DLD1 (cell line): ENCODE data around the gene CWC22.
"Not testable (repeated sequence)": the region's sequence is repeated elsewhere in the genome, so short reads cannot be mapped to it uniquely, and the experiment has no call there.

Experiments used
- in situ Hi-C: cut with HindIII; loops from 2 replicates; pipeline ENCODE4 v1.10.0; 2017; ENCODE audit warnings: low sequenced_read_pairs

The CWC22 gene

DNA sequence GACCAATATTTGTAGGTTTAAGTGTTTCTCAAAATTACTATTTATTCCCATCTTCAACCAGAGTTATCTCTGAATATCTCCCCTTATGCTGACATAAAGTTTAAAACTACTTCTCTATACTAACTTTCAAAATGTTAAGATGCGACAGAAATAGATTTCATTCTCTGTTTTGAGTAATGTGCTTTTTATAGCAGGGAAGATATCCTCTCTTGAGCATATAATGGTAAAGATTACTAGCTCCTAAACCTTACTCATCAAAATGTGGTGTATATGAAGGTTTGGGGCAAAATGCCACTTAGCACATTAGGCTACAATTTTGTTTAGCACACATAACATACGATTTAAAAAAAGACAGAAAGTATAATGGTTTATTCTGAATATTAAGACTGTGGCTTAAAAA, 54.4 kb downstream of the CWC22 start:
- in situ Hi-C loops: no loop called here

DNA sequence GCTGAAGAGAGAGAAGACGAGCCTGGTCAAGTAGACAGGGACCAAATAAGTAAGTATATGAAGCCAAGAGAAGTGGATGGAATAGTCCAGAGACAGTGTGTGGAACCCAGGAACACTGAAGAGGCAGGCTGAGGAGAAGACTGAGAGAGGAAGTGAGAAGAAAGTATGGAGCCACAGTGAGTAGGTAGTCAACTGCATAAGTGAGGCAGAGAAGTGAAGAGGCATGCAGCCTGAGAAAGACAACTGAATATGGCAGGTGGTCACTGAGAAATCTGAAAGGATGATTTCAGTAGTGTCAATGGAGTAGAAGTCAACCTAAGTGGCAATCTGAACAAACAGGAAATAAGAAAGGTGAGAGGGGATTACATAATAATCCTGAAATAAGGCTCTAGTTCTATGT, 55.4 kb downstream of the CWC22 start:
- in situ Hi-C loops: no loop called here

DNA sequence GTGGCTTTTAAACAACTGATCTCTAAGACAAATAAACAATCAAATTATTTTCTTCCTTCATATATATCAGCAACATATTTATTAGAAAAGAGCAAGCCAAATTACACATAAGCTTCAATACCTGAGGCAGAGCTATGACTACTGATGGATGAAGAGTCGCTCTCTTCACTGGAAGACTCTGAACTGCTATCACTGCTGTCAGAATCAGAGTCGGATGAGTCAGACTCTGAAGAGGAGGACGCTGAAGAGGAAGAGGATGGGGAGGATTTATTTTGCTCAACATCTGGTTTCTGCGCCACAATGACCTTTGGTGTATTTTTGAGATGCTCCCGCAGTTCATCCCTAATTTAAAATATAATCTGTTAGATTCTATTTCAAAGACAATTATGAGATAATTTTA, 56.7 kb downstream of the CWC22 start:
- in situ Hi-C loops: no loop called here

DNA sequence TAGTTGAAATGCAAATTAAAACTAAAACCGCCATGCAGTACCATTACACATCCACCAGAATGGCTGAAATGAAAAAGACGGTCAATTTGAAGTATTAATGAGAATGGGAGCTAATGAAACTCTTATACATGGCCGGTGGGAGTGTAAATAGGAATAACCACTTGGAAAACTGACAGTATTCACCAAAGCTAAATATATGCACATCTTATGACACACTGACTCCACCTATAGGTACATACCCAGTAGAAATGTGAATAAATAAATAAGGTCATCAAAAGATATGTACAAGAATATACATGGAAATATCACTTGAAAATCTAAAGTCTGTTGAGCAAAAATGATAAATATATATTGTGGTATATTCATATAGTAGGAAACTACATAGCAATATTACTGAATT, 57.7 kb downstream of the CWC22 start:
- in situ Hi-C loops: no loop called here

DNA sequence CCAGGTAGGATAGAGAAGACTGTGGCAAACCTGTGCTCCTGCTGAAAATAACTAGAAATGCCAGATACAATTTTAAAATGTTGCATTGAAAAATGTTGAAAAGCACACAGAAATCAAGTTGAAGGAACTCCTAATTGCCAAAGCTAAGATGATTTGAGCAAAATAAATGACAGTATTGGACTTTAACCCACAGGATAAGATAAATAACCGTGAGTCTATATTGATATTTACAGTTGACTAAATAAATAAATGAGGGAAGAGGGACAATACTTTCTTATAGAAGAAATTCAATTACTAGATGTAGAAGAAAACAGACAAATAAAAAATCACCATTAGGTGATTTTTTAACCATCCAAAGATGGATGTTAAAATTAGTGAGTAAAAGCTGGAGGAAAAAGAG, 59.0 kb downstream of the CWC22 start:
- in situ Hi-C loops: no loop called here

DNA sequence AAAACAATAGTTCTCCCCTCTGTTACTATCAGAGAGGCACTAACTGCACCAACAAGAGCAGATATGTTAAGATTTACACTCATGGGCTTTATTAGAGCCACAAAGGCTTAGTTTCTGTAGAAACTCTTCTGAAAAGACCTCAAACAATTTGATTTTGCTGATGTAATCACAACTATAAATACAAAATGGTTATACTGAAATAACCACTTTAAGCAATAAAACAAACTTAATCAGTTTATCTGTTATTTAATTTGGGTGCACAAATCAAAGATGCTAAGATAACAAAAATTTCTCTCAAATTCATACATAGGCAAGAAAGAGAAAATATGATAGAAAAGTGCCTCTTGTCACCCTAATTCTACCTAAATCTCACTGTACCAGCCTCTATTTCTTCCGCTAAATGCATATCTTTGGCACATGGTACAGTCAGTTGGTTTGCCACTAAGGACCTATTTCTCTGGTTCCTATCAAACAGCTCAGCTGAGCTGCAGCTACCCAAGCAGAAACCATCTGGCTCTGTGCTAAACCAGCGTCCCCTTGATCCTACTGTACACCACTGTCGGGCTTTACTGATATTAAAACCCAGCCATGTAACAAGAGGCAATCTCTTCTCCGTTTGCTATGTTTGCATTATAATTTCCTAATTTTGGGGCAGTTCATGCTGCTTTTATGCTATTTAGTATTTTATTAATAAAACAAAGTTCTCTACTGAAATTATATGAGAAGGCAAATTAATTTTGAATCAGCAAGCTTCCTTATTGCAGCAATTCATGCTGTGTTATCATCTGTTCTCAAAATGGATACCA, 60.1 kb downstream of the CWC22 start:
- in situ Hi-C loops: no loop called here

DNA sequence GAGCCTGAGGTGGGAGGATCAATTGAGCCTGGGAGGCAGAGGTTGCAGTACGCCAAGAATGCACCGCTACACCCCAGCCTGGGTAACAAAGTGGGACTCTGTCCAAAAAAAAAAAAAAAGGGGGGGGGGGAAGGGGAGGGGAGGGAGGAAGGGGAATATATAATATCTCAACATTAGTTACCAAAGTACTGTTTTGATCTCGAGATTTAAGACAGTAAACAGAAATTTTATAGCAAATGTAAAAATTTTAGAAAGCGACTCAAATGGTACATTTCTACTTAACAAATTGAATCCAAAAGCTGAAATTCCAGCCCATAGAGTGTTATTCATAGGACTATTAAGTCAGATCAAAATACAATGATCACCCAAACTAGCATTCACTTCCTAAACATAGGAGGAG, 60.8 kb downstream of the CWC22 start:
- in situ Hi-C loops: no loop called here

DNA sequence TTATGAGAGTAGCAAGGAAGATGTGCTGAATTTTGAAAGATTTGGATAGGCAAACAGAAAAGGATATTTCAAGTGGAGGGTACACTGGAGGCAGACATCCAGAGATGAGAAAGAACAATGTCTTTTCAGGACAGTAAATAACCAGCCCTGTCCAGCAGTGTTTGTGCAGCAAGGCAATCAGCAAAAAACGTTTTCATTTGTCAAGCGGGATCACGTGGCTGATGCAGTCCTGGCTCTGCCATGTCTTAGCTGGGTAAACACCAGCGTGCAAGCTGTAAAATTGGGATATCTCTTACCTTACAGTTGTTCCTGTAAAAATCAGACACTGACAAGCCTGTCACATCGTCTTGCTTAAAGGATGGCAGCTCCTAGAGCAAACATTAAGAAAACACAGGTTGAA, 67.8 kb downstream of the CWC22 start:
- in situ Hi-C loops: no loop called here

DNA sequence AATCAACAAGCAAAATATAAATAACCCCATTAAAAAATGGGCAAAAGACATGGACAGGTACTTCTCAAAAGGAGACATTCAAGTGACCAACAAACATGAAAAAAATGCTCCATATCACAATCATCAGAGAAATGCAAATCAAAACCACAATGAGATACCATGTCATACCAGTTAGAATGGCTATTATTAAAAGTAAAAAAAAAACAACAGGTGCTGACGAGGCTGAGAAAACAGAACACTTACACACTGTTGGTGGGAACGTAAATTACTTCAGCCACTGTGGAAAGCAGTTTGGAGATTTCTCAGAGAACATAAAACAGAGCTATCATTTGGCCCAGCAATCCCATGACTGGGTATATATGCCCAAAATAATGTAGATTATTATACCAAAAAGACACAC, 69.1 kb downstream of the CWC22 start:
- in situ Hi-C loops: no loop called here

DNA sequence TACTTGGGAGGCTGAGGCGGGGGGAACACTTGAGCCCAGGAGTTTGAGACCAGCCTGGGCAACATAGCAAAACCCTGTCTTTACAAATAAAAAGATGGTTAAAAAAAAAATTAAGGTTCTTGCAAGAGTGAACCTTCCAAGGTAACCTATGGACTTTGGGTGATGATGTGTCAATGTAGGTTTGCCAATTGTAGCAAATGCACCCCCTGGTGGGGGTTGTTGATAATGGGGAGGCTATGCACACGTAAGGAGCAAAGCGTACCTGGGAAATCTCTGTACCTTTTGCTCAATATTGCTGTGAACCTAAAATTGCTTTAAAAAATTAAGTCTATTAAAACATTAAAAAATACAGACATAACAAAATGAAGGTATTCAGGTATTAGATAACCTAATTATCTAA, 70.4 kb downstream of the CWC22 start:
- in situ Hi-C loops: no loop called here

DNA sequence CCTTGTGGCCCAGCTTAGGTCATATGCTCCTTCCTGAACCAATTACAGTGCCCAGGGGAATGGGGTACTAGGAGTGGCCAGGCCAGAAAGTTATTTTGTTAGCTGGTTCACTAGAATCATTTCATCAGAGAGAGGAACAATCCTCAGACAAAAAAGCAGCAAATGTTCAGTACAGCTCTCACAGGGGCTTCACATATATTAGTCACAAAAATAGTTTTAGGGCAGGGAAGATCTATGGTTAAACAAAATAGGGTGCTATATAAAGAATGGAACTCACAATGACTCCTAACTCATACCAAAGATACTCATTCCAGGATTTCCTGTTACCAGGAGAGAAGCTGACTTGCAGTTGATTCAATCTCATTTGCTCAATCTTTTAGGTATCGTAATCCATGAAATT, 71.0 kb downstream of the CWC22 start:
- in situ Hi-C loops: no loop called here

DNA sequence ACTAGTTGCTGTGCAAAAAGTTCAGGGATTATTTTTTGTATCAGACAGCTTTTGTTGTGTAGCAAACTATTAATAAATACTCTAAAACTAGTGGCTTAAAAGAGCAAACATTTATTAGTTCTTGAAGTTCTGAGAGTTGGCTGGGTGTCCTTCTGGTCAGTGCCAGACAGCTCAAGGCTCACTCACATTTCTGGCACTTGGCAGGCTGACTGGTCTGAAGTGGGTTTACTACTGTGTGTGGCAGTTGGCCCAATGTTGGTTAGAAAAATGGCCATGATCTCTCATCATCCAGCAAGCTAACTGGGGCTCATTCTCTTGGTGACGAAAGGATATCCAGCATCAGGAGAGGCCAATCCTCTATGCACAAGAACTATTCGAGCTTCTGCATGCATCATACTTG, 74.3 kb downstream of the CWC22 start:
- in situ Hi-C loops: no loop called here

DNA sequence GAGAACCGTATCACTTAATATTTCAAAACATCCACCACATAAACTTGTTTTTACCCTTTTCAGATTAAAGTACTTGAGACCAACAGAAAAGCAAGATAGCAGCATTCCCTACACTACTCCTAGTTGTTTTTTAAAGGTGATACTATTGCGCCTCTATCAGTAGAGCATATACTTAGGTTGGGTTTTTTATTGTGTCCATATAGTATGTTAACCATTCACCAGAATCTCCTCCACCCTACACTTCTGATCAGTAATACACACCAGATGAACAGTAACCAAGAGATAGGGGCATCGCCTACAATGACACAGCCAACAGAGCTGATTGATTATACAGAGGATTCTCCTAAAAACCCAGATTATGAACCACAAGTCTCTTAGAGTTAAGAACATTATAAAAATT, 75.6 kb downstream of the CWC22 start:
- in situ Hi-C loops: no loop called here

DNA sequence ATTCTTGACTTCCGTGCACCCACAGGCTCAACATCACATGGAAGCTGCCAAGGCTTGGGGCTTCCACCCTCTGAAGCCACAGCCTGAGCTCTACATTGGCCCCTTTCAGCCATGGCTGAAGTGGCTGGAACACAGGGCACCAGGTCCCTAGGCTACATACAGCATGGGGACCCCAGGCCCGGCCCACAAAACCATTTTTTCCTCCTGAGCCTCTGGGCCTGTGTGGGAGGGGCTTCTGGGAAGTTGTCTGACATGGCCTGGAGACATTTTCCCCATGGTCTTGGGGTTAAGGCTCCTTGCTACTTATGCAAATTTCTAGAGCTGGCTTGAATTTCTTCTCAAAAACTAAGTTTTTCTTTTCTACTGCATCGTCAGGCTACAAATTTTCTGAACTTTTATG, 77.1 kb downstream of the CWC22 start:
- in situ Hi-C loops: not testable (repeated sequence)

DNA sequence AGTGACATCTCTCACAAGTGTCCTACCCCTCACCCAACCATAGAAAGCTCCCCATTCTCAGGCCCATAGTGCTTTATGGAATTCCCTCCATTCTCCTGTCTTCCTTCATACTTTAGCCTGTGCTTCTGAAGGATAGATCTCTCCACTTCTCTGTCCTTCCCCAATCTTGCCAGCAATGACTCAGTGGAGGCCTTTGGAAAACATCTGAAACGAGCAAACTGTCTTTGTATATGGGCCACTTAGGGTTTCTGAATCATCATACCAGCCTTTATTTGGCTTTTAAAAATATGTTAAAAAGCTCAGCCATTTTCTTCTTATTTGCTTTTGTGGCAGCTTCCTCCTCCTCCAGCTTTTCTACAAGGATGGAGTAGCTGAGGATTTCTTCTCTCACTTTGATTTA, 80.1 kb downstream of the CWC22 start:
- in situ Hi-C loops: no loop called here

DNA sequence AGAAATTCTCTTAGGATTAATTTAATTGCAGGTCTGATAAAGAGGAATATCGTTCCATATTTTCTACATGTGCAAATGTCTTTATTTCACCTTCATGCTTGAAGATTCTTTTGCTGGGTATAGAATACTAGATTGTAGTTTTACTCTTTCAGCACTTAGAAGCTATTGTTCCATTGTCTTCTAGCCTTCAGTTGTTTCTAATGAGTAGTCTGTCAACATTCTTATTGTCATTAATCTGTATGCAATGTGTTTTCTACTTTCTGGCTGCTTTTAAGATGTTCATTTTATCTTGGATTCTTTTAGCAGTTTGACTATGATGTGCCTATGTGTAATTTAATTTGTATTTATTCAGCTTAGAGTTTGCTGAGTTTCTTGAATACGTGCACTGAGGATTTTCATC, 81.4 kb downstream of the CWC22 start:
- in situ Hi-C loops: no loop called here

DNA sequence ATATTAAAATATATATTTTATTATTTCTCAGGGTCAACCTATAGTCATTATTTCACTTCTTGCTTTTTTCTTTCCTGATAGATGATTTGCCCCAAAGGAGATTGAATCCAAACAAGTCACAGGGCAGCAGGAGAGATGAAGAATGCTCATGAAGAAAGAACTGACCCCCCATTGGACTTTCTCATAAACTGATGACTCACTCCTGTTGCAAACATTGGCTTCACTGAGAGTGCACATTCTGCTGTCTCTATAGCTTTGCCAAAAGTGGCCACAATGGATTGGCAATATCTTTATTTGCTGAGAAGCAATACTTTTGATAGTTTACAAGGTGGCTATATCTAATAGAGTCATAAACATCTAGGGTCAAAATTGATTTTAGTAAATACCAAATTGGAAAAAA, 89.8 kb downstream of the CWC22 start:
- in situ Hi-C loops: no loop called here

DNA sequence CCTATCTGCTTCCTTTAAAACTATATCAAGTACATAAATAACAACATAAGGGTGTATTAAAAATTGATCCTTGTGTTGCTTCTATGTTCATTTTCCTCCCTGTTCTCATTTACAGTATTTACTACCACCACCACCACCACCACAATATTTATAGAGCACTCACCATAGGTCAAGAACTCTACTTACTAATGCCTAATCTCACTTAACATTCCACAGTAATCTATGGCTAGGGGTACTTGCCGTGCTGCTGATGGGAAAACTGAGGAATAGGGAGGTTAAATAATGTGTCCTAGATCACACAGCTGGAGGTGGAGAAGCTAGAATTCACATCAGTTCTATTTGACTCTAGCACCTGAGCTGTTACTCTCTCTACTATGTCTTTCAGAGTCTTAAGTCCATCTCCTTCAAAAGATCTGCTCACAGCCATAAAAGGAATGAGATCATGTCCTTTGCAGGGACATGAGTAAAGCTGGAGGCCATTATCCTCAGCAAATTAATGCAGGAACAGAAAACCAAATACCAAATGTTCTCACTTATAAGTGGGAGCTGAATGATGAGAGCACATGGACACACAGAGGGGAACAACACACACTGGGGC, 91.6 kb downstream of the CWC22 start:
- in situ Hi-C loops: no loop called here

DNA sequence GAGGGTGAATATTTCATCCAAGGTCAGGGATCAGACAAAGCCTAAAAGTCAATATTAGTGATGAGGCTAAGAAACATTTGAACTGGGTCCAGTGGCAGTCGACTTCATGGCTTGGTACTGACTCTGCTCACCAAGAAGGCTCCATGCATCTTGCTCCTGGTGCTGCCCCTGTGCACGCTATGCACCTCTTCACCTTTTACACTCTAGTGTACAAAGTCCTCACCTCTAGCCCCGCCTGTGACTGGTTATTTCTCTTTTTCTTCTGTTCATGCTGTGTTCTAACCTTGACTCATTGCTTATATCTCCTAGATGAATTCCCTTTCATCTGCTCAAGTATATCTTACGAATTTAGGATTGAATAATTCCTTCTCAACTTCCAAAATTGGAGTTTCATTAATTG, 93.3 kb downstream of the CWC22 start:
- in situ Hi-C loops: no loop called here

DNA sequence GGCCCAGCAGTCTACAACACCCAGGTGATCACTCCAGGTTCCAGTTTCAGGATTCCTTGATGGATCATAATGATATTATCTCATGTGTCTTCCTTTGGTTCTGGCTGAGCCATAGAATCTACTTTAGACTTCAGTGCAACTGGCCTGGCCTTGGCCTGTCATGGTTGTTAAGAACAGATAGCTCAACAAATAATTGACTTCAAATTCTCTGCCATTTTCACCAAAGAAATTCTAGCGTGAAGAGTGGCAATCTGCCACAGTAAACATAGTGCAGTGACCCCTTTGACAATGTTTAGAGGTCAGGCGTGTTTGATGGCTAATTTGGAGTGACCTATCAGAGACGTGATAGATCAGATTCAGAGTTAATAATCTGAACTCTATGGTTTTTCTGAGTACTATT, 95.5 kb downstream of the CWC22 start:
- in situ Hi-C loops: no loop called here

DNA sequence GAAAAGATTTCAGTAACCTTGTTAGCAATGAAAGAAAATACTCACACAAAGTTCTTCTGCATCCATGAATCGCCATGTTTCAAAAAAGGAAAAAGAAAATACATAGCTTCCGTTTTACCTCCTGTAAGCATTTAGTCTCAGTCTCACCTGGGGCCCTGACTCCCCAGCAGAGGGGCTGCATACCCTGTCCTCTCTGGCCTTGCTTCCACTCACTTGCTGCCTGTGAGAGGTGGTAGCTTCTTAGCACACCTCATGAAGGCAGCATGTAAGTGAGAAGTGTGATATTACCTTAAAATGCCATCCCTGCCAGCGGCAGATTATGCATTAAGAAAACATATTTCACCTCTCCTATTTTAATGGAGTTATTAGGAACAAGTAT, 96.4 kb downstream of the CWC22 start:
- in situ Hi-C loops: no loop called here

DNA sequence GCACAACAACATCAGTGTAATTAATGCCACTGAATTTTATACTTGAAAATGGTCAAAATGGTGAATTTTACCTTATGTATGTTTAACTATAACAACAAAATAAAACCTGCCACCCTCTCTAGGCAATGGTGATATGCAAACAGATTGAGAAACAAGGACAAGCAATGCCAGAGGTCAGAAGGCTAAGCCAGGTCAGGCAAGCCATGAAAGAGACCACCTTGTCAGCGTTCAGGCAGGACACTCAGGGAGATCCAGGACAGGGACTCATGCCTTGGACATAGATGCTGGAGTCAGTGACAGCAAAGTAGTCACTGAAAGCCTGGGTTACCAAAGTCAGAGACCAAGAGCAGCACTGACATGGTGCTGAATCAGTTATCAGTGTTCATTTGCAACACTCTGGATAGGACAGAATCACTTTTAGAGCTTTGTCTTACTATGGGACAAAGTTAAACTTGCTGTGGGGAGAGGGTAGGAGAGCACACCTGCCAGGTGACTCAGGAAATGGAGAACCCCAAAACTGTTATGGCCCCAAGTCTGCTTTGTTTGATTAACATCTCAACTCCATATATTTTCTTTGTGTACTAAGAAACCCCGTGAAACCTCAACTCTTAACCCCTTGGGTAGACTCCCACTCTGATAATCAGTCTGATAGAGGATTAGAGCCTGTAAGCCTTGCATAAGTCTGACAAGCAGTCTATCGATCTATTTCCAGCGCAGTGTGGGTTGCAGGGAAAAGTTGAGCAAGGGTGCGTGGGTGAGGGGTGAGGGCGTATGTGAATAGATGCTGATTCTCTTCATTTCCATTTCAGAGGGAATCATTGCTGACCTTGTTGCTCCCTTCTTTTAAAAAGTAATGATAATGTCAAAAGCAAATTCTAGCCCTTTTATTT, 97.0 kb downstream of the CWC22 start:
- in situ Hi-C loops: no loop called here
